H1 (cell line): ENCODE data around the gene CCDC195. TPM values are rescaled to one million over a fixed set of nuclear protein-coding genes. Genes with fewer than 3 reads are reported as not detected.

ENCODE experiments used
- CTCF ChIA-PET: fragments of 300-600 bp; sonication (Branson Sonifier 250); formaldehyde crosslinking; loops from one replicate; lab custom pipeline; 2021; ENCODE audit not compliant: partially characterized antibody; lab: Charles Lee
- POLR2A ChIA-PET: fragments of 300-600 bp; sonication (Branson Sonifier 250); formaldehyde crosslinking; loops from one replicate; lab custom pipeline; 2021; ENCODE audit warnings: inconsistent platforms; ENCODE audit not compliant: partially characterized antibody; lab: Charles Lee
- DNase-seq, 2 experiments: peaks; one replicate each; pipeline versions ENCODE4 v3.0.0 to v3.0.0-alpha.2; 2010 to 2022; ENCODE audit warnings: low spot score in 2 of 2, low read depth in 1 of 2, mixed read lengths in 1 of 2
- FAIRE-seq: peaks from 2 replicates; lab custom pipeline; 2011; peaks lifted over from hg19 to GRCh38; lab: Jason Lieb, UNC
- H2AFZ ChIP-seq: 2 replicates; pipeline ENCODE4 v1.8.1; 2012; ENCODE audit warnings: low read length, inconsistent platforms
- H2AK5ac ChIP-seq: 2 replicates; pipeline ENCODE4 v1.6.1; 2013; ENCODE audit warnings: low read depth, low read length
- H2BK120ac ChIP-seq: replicated peaks from 2 replicates; pipeline ENCODE3; 2013; ENCODE audit warnings: low read depth, low read length, inconsistent platforms
- H2BK12ac ChIP-seq: 2 replicates; pipeline ENCODE4 v1.6.1; 2013; ENCODE audit warnings: low read depth, low read length
- H2BK15ac ChIP-seq: 2 replicates; pipeline ENCODE4 v1.6.1; 2013; ENCODE audit warnings: low read length
- H2BK20ac ChIP-seq: 2 replicates; pipeline ENCODE4 v1.6.1; 2013; ENCODE audit warnings: low read length
- H2BK5ac ChIP-seq: 2 replicates; pipeline ENCODE4 v1.6.1; 2013; ENCODE audit warnings: low read depth, low read length
- H3K14ac ChIP-seq: 2 replicates; pipeline ENCODE4 v1.6.1; 2013; ENCODE audit warnings: inconsistent platforms; ENCODE audit not compliant: insufficient read length
- H3K18ac ChIP-seq: 2 replicates; pipeline ENCODE4 v1.6.1; 2013; ENCODE audit warnings: low read length; ENCODE audit errors: extremely low read depth
- H3K23ac ChIP-seq: 2 replicates; pipeline ENCODE4 v1.6.1; 2013; ENCODE audit warnings: inconsistent platforms; ENCODE audit not compliant: insufficient read length
- H3K23me2 ChIP-seq: 2 replicates; pipeline ENCODE4 v1.6.1; 2013; ENCODE audit warnings: low read depth, low read length
- H3K27ac ChIP-seq: 2 replicates; pipeline ENCODE4 v1.6.1; 2011; ENCODE audit warnings: low read depth, low read length, inconsistent platforms
- H3K27me3 ChIP-seq, 4 experiments: replicated peaks in 1 of 4; 1 replicate in 1 of 4; 2 replicates in 3 of 4; pipeline versions ENCODE4 v1.6.1 to v1.8.1; 2011 to 2013; ENCODE audit warnings: low read length in 3 of 4, mild to moderate bottlenecking in 3 of 4, inconsistent platforms in 2 of 4, mixed read lengths in 2 of 4, moderate library complexity in 1 of 4; ENCODE audit not compliant: control insufficient read depth in 3 of 4, insufficient read depth in 3 of 4; ENCODE audit errors: extremely low read depth in 1 of 4
- H3K36me3 ChIP-seq, 4 experiments: 2 replicates each; pipeline versions ENCODE4 v1.6.1 to v1.8.1; 2011 to 2013; ENCODE audit warnings: mild to moderate bottlenecking in 4 of 4, low read length in 3 of 4, moderate library complexity in 2 of 4, control low read depth in 1 of 4, inconsistent platforms in 1 of 4; ENCODE audit not compliant: insufficient read depth in 4 of 4, control insufficient read depth in 2 of 4
- H3K4ac ChIP-seq: replicated peaks from 2 replicates; pipeline ENCODE3; 2013; ENCODE audit warnings: low read length, low read depth, mixed read lengths, inconsistent platforms; ENCODE audit not compliant: insufficient read length
- H3K4me1 ChIP-seq, 4 experiments: replicated peaks in 1 of 4; 1 replicate in 1 of 4; 2 replicates in 3 of 4; pipeline versions ENCODE4 v1.6.1 to v1.8.1; 2011 to 2013; ENCODE audit warnings: low read length in 3 of 4, inconsistent platforms in 2 of 4, mixed read lengths in 1 of 4; ENCODE audit not compliant: insufficient read depth in 4 of 4, control insufficient read depth in 3 of 4
- H3K4me2 ChIP-seq, 2 experiments: 2 replicates each; pipeline versions ENCODE4 v1.6.1 to v1.8.1; 2011 to 2013; ENCODE audit warnings: low read depth in 2 of 2, low read length in 2 of 2, control low read depth in 1 of 2, inconsistent platforms in 1 of 2, mild to moderate bottlenecking in 1 of 2; ENCODE audit not compliant: insufficient read depth in 1 of 2
- H3K4me3 ChIP-seq, 4 experiments: fragments of 200-600, 300-600 bp in 1 of 4; sonication (generic), shearing (Covaris generic), sonication (Bioruptor Twin) in 1 of 4; 2 replicates each; pipeline versions ENCODE4 v1.5.1 to v1.8.1; 2011 to 2016; ENCODE audit warnings: low read length in 4 of 4, low read depth in 3 of 4, control low read depth in 2 of 4, inconsistent platforms in 2 of 4, mild to moderate bottlenecking in 2 of 4, mixed read lengths in 1 of 4, moderate library complexity in 1 of 4; ENCODE audit not compliant: insufficient read depth in 2 of 4; ENCODE audit errors: extremely low read depth in 1 of 4
- H3K56ac ChIP-seq: replicated peaks from 2 replicates; pipeline ENCODE3; 2013; ENCODE audit warnings: low read depth, mild to moderate bottlenecking, mixed read lengths, low read length, inconsistent platforms; ENCODE audit not compliant: insufficient read length
- H3K79me1 ChIP-seq: 2 replicates; pipeline ENCODE4 v1.6.1; 2013; ENCODE audit warnings: low read depth, low read length, control low read depth
- H3K79me2 ChIP-seq, 2 experiments: 2 replicates each; pipeline versions ENCODE4 v1.6.1 to v1.8.1; 2012 to 2013; ENCODE audit warnings: low read length in 2 of 2, mild to moderate bottlenecking in 2 of 2, inconsistent platforms in 1 of 2; ENCODE audit not compliant: insufficient read depth in 2 of 2, control insufficient read depth in 1 of 2
- H3K9ac ChIP-seq, 4 experiments: replicated peaks in 1 of 4; 1 replicate in 1 of 4; 2 replicates in 3 of 4; pipeline versions ENCODE4 v1.6.1 to v1.8.1; 2011 to 2013; ENCODE audit warnings: low read depth in 3 of 4, low read length in 3 of 4, control low read depth in 2 of 4, mild to moderate bottlenecking in 2 of 4, moderate library complexity in 2 of 4, inconsistent platforms in 1 of 4; ENCODE audit errors: extremely low read depth in 1 of 4
- H3K9me3 ChIP-seq, 2 experiments: 2 replicates each; pipeline versions ENCODE4 v1.6.1 to v1.8.1; 2012 to 2013; ENCODE audit warnings: mild to moderate bottlenecking in 2 of 2, moderate library complexity in 2 of 2, control low read depth in 1 of 2, inconsistent platforms in 1 of 2, low read depth in 1 of 2, low read length in 1 of 2, mixed read lengths in 1 of 2; ENCODE audit not compliant: insufficient read depth in 2 of 2
- H4K20me1 ChIP-seq, 2 experiments: replicated peaks in 1 of 2; 2 replicates each; pipeline versions ENCODE3 to v1.8.1; 2011 to 2013; ENCODE audit warnings: inconsistent platforms in 2 of 2, low read length in 2 of 2, mild to moderate bottlenecking in 1 of 2; ENCODE audit not compliant: insufficient read depth in 2 of 2, control insufficient read depth in 1 of 2
- H4K5ac ChIP-seq: 2 replicates; pipeline ENCODE4 v1.6.1; 2013; ENCODE audit warnings: low read length, low read depth, mixed read lengths, inconsistent platforms; ENCODE audit not compliant: insufficient read length
- H4K8ac ChIP-seq: 2 replicates; pipeline ENCODE4 v1.8.0; 2013; ENCODE audit warnings: mild to moderate bottlenecking, moderate library complexity, low read length, inconsistent platforms; ENCODE audit not compliant: insufficient read depth; ENCODE audit errors: extremely low read depth
- H4K91ac ChIP-seq: replicated peaks from 2 replicates; pipeline ENCODE3; 2013; ENCODE audit warnings: low read length, mixed read lengths, inconsistent platforms; ENCODE audit not compliant: insufficient read length
- BRCA1 ChIP-seq: IDR thresholded peaks from 2 replicates; pipeline ENCODE4 v1.6.1; 2012; ENCODE audit warnings: low read depth, low read length, improper control_type of control experiment
- CBX5 ChIP-seq: fragments of 300-800, 300-1000 bp; sonication (generic); IDR thresholded peaks from 2 replicates; pipeline ENCODE4 v1.7.1; 2016; ENCODE audit warnings: antibody characterized with exemption, low read length, low read depth
- whole genome bisulfite sequencing, 2 experiments: shearing (Covaris generic) in 1 of 2; methylation state at CpG; one replicate each; pipeline versions ENCODE4 v1.1.6 to v1.1.7; 2013 to 2015; ENCODE audit warnings: low lambda C conversion rate in 2 of 2, mixed read lengths in 2 of 2, inconsistent platforms in 1 of 2, low coverage in 1 of 2, missing lambda C conversion rate in 1 of 2; ENCODE audit not compliant: insufficient replicate concordance in 2 of 2, insufficient coverage in 1 of 2, insufficient read length in 1 of 2; ENCODE audit errors: extremely low coverage in 1 of 2, missing lambda C conversion rate in 1 of 2; 5-methylcytosine and 5-hydroxymethylcytosine counted together
- polyA plus RNA-seq, 7 experiments: library from polyadenylated mRNA; depleted of rRNA in 3 of 7; stranded (reverse) in 5 of 7; unstranded in 2 of 7; fragments of >200 nt in 5 of 7; fragments of 200-250 nt in 2 of 7; gene quantifications; 1 replicate in 5 of 7; 2 replicates in 1 of 7; 4 replicates in 1 of 7; pipeline versions ENCODE4 v1.2.1 to v1.2.3, GENCODE V29; 2011 to 2013; ENCODE audit warnings: missing spikeins in 2 of 7, mixed read lengths in 2 of 7
- total RNA-seq: library from RNA; stranded (reverse); fragmentation: NEBNext Ultra II Directional; extraction: Animal tissue kit (Norgen Biotek cat#: 25700); gene quantifications from 2 replicates; pipeline ENCODE4 v1.2.1, GENCODE V29; 2021

The CCDC195 gene
- total and polyA plus RNA-seq, 2 of the 8 experiments (the other 6 are each of a cell fraction or from before 2014, with no cell fraction given), result not detected

DNA sequence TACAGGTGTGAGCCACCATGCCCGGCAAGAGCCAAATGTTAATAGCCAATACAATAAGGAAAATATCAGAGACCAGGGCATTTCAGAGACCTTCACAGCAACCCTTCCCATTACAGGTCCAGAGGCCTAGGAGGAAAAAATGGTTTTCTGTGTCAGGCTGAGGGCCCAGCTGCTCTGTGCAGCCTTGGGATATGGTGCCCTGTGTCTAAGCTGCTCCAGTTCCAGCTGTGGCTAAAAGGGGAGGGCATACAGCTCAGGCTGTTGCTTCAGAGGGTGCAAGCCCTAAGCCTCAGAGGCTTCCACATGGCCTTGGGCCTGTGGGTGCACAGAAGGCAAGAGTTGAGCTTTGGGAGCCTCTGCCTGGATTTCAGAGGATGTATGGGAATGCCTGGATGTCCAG, 20.1 kb upstream of the CCDC195 start:
- CTCF ChIA-PET, result interaction anchor here (0.6 kb wide), 1 partner anchor 401 kb away, joined by 3 read pairs; no protein-coding TSS in a partner anchor
- Histone ChIP-seq H3K23ac (no peak overlapping the region), H3K9me3 (peaks cover 11 to 23% of the 10 kb centered on the region in 2 experiments), H3K79me2 (no peaks in the 10 kb centered on the region), H3K27ac (no peak overlapping the region), H3K9ac (no peak overlapping the region), H3K4me1 (no peaks in the 10 kb centered on the region), H3K56ac (no peak overlapping the region), H2AFZ (no peak overlapping the region), H4K5ac (no peak overlapping the region), H3K14ac (no peak overlapping the region), H4K91ac (no peak overlapping the region), H3K4ac (no peak overlapping the region), H3K79me1 (no peaks in the 10 kb centered on the region), H3K4me3 (no peak overlapping the region), H3K4me2 (no peak overlapping the region), H3K36me3 (no peaks in the 10 kb centered on the region), H2BK15ac (no peak overlapping the region), H4K8ac (no peak overlapping the region; the same call in 1 of the 2 replicates), H3K18ac (no peak overlapping the region), H3K23me2 (no peaks in the 10 kb centered on the region), H2AK5ac (no peak overlapping the region), H4K20me1 (no peaks in the 10 kb centered on the region), H3K27me3 (no peaks in the 10 kb centered on the region), H2BK20ac (no peak overlapping the region), H2BK5ac (no peak overlapping the region), H2BK12ac (no peak overlapping the region), H2BK120ac (no peak overlapping the region)
- POLR2A ChIA-PET, result no interaction called here
- 100% methylated on average over 1 of the region's 1 CpG; no CpG with 5 or more reads in 1 of the 2 experiments for WGBS, 2 experiments
- no peak for TF ChIP-seq BRCA1
- 0 out of 2 replicates have a peak, but pooled peaks have one; percentile 58 for TF ChIP-seq CBX5
- FAIRE-seq (no peak), DNase-seq (no peak)
